ENCODE results near the gene ACP2. TPM values are rescaled to one million over a fixed set of nuclear protein-coding genes. Genes with fewer than 3 reads are reported as not detected.
A peak's percentile ranks its signal among the peaks of the same experiment; 100 is the strongest.

Gene ACP2
- total and polyA plus RNA-seq, 9 of the 15 experiments (the other 6 are each of a cell fraction or from before 2014, with no cell fraction given): 1.9 to 20.0 (median 11.6) TPM

DNA sequence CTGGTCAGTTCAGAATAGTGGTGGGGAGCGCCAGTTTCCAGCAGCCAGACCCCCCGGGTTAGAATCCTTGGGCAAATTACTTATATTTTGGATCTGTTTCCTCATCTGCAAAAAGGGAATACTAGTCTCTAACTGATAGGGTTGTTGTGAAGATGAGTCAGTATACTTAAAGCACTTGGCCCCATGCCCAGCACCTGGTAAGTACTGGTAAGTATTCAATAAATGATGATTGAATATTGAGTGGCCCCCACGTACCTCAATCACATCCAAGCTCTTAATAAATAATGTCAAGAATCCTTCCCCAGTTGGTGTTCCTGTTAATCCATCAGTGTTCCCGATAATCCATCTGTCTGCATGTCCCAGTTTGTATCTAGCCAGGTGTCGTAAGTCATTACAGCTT, 12.1 kb downstream of the ACP2 start (continued):
- TF ChIP-seq, protein P1, sequence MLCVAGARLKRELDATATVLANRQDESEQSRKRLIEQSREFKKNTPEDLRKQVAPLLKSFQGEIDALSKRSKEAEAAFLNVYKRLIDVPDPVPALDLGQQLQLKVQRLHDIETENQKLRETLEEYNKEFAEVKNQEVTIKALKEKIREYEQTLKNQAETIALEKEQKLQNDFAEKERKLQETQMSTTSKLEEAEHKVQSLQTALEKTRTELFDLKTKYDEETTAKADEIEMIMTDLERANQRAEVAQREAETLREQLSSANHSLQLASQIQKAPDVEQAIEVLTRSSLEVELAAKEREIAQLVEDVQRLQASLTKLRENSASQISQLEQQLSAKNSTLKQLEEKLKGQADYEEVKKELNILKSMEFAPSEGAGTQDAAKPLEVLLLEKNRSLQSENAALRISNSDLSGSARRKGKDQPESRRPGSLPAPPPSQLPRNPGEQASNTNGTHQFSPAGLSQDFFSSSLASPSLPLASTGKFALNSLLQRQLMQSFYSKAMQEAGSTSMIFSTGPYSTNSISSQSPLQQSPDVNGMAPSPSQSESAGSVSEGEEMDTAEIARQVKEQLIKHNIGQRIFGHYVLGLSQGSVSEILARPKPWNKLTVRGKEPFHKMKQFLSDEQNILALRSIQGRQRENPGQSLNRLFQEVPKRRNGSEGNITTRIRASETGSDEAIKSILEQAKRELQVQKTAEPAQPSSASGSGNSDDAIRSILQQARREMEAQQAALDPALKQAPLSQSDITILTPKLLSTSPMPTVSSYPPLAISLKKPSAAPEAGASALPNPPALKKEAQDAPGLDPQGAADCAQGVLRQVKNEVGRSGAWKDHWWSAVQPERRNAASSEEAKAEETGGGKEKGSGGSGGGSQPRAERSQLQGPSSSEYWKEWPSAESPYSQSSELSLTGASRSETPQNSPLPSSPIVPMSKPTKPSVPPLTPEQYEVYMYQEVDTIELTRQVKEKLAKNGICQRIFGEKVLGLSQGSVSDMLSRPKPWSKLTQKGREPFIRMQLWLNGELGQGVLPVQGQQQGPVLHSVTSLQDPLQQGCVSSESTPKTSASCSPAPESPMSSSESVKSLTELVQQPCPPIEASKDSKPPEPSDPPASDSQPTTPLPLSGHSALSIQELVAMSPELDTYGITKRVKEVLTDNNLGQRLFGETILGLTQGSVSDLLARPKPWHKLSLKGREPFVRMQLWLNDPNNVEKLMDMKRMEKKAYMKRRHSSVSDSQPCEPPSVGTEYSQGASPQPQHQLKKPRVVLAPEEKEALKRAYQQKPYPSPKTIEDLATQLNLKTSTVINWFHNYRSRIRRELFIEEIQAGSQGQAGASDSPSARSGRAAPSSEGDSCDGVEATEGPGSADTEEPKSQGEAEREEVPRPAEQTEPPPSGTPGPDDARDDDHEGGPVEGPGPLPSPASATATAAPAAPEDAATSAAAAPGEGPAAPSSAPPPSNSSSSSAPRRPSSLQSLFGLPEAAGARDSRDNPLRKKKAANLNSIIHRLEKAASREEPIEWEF (CRISPR knock-in tag; IDR thresholded peaks at IDR 0.05): peak; percentile 65; the same call in 1 of the 2 replicates
- TF ChIP-seq CHD4 (IDR thresholded peaks at IDR 0.05; ENCODE audit: insufficient read depth, insufficient replicate concordance, low read depth, low read length, poor library complexity, severe bottlenecking) (no peak), PHTF2 (CRISPR knock-in tag; IDR thresholded peaks at IDR 0.05) (no peak), POLR2B (IDR thresholded peaks at IDR 0.05; ENCODE audit: low read depth, partially characterized antibody) (no peak), JUND (IDR thresholded peaks at IDR 0.05; ENCODE audit: borderline replicate concordance, low read depth, low read length) (no peak), JUND (tag; IDR thresholded peaks at IDR 0.05; ENCODE audit: borderline replicate concordance, low read depth, low read length) (0 out of 3 replicates have a peak, but pooled peaks have one; percentile 9), PPARD (CRISPR knock-in tag; IDR thresholded peaks at IDR 0.05) (no peak), DPF2 (IDR thresholded peaks at IDR 0.05) (0 out of 2 replicates have a peak, but pooled peaks have one; percentile 18), L3MBTL2 (IDR thresholded peaks at IDR 0.05) (no peak), ZNF79 (CRISPR knock-in tag; IDR thresholded peaks at IDR 0.05; ENCODE audit: low read depth) (no peak), FOXK2 (conservative IDR thresholded peaks at IDR 0.05 in 1 of 2, IDR thresholded peaks at IDR 0.05 in 1 of 2; ENCODE audit: low read depth in 2 of 2) (no peak), HDAC2 (IDR thresholded peaks at IDR 0.05) (no peak), CBFA2T3 (IDR thresholded peaks at IDR 0.05) (0 out of 2 replicates have a peak, but pooled peaks have one; percentile 6), MYC (IDR thresholded peaks at IDR 0.05; ENCODE audit: low read depth, low read length) (no peak), MYC (CRISPR knock-in tag; IDR thresholded peaks at IDR 0.05; ENCODE audit: borderline replicate concordance, low read depth) (no peak), SMAD4 (CRISPR knock-in tag; conservative IDR thresholded peaks at IDR 0.05) (no peak), KLF6 (CRISPR knock-in tag; IDR thresholded peaks at IDR 0.05; ENCODE audit: borderline replicate concordance) (no peak), TAF1 (IDR thresholded peaks at IDR 0.05; ENCODE audit: control insufficient read depth, extremely low read depth, insufficient read depth, low read length, severe bottlenecking) (no peak)
- TF ChIP-seq, protein P2, sequence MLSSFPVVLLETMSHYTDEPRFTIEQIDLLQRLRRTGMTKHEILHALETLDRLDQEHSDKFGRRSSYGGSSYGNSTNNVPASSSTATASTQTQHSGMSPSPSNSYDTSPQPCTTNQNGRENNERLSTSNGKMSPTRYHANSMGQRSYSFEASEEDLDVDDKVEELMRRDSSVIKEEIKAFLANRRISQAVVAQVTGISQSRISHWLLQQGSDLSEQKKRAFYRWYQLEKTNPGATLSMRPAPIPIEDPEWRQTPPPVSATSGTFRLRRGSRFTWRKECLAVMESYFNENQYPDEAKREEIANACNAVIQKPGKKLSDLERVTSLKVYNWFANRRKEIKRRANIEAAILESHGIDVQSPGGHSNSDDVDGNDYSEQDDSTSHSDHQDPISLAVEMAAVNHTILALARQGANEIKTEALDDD (IDR thresholded peaks at IDR 0.05): 0 out of 2 replicates have a peak, but pooled peaks have one; percentile 22
- TF ChIP-seq, protein P3, sequence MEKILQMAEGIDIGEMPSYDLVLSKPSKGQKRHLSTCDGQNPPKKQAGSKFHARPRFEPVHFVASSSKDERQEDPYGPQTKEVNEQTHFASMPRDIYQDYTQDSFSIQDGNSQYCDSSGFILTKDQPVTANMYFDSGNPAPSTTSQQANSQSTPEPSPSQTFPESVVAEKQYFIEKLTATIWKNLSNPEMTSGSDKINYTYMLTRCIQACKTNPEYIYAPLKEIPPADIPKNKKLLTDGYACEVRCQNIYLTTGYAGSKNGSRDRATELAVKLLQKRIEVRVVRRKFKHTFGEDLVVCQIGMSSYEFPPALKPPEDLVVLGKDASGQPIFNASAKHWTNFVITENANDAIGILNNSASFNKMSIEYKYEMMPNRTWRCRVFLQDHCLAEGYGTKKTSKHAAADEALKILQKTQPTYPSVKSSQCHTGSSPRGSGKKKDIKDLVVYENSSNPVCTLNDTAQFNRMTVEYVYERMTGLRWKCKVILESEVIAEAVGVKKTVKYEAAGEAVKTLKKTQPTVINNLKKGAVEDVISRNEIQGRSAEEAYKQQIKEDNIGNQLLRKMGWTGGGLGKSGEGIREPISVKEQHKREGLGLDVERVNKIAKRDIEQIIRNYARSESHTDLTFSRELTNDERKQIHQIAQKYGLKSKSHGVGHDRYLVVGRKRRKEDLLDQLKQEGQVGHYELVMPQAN (IDR thresholded peaks at IDR 0.05; ENCODE audit: borderline replicate concordance): no peak

All from K562 (cell line).